Embryonic facial prominence (tissue), 1 donor: ENCODE results near the gene SPPL3.
"Not testable (repeated sequence)": the region's sequence is repeated elsewhere in the genome, so short reads cannot be mapped to it uniquely, and the experiment has no call there.

Experiments used
- DNase-seq: peaks from one replicate; pipeline ENCODE4 v3.0.0-alpha.2; 2016; ENCODE audit errors: extremely low spot score

The SPPL3 gene, protein sequence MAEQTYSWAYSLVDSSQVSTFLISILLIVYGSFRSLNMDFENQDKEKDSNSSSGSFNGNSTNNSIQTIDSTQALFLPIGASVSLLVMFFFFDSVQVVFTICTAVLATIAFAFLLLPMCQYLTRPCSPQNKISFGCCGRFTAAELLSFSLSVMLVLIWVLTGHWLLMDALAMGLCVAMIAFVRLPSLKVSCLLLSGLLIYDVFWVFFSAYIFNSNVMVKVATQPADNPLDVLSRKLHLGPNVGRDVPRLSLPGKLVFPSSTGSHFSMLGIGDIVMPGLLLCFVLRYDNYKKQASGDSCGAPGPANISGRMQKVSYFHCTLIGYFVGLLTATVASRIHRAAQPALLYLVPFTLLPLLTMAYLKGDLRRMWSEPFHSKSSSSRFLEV

DNA sequence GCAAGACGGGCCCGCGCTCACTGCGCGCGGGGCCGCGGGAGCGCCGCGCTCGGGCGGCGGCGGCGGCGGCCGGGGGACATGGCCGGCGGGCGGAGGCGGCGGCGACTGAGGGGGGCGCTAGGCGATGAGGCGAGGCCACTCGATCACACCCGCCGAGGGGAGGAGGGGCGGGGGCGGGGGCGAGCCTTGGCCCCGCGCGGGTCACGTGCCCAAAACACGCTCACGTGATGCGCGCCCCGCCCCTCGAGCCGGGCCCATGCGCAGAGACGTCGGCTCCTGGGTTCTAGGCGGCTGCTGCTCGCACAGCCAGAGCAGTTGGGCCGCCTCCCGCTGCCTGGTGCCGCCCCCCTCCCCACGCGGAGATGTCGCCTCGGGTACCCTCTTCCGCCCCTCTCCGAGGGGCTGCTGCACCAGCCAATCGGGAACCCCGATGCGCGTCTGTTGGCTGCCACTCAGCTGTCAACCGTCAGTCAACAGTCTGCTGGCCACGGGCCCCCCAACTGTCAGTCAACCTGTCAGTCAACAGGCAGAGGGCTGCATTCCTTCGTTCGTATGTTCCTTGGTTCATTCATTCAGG lies at the start of gene SPPL3:
Gene SPPL3 (minus strand): TSS at position 162 of the 577 bp plus-strand sequence. CDS start 491 bp downstream, outside the sequence.
- DNase-seq: peak; percentile 72

DNA sequence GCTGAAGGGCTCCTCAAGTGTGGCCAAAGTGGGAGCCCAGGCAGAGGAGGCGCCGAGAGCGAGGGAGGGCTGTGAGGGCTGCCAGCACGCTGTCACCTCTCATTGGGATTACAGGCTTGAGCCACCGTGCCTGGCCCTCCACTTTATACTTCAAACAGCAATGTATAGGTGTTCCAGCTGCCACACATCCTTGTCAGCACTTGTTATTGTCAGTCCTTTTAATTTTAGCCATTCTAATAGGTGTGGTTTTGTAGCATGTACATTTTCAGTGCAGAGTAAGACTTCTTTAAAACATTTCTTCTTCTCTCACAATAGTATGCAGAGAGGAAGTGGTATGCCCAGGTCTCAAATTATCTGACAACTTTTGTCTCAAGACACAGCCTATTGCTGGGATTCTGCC lies 46.6 kb upstream of the SPPL3 start:
- DNase-seq: no peak

DNA sequence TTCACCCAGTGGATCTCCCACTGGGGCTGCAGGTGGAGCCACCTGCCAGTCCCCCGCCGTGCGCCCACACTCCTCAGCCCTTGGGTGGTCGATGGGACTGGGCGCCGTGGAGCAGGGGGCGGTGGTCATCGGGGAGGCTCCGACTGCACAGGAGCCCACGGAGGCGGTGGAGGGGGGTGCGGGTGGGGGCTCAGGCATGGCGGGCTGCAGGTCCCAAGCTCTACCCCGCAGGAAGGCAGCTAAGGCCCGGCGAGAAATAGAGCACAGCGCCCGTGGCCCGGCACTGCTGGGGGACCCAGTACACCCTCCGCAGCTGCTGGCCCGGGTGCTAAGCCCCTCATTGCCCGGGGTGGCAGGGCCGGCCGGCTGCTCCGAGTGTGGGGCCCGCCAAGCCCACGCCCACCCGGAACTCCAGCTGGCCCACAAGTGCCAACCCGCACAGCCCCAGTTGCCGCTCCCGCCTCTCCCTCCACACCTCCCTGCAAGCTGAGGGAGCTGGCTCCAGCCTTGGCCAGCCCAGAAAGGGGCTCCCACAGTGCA lies 46.2 kb upstream of the SPPL3 start:
- not testable (repeated sequence) for DNase-seq

DNA sequence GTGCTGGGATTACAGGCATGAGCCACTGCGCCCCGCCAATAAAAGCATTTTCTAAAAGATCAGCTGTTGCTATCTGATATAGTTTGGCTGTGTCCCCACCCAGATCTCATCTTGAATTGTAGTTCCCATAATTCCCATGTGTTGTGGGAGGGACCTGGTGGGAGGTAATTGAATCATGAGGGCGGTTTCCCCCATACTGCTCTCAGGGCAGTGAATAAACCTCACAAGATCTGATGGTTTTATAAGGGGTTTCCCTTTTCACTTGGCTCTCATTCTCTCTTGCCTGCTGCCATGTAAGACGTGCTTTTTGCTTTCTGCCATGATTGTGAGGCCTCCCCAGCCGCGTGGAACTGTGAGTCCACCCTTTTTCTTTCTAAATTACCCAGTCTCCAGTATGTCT lies 41.4 kb upstream of the SPPL3 start:
- DNase-seq: not testable (repeated sequence)

DNA sequence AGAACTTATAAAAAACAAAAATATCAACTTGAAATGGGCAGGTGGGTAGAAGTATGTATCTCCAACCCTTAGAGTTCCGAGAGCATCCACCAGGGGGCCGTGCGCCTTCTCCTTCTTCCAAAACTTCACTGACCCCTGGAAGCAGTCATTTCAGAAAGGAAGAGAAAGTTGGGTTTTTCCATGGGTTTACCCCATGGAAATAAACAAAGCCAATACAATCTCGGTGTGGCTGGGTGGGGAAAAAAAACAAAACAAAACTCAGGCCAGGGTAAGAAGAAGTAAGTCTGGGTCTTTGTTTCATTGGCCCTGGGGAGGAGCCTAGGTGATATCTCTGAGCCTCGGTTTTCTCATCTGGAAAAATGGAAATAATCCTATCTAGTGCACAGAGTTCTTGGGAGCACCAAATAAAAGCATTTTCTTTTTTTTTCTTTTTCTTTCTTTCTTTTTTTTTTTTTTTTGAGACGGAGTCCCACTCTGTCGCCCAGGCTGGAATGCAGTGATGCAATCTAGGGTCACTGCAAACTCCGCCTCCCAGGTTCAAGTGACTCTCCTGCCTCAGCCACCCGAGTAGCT lies 40.6 kb upstream of the SPPL3 start:
- DNase-seq: no peak

DNA sequence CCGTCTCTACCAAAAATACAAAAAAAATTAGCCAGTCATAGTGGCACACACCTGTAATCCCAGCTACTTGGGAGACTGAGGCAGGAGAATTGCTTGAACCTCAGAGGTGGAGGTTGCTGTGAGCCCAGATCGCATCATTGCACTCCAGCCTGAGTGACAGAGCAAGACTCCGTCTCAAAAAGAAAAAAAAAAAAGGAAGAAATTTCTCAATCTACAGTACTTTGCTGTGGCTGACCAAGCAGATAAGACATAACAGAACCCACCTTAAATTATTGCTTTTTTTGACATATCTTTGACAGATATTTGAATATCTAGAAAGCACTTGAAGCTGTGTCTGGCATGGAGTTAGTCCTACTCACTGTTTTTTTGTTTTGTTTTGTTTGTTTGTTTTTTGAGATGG lies 39.3 kb upstream of the SPPL3 start:
- no peak for DNase-seq

DNA sequence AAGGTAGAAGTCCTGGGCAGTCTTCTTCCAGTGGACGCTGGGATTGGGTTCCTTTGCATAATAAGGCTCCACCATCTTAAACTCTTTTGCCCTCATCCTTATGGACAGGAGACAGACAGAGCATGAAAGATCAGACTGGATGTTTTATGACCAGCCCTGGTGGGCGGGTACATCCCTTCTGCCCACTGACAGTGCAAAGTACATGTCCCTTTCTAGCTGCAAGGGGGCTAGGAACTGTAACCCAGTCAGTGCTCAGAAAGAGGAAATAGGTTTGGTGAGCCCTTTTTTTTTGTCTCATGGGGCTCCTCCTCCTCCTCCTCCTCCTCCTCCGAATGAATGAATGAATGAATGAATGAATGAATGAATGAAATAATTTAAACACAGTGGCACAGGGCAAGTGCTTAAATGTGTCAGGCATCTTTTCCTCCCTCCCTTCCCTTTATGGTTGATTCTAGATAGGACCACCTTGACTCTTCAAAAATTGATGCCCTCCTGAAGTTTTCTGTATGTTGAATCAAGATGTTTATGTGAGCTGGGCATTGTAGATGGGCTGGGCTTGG lies 37.8 kb upstream of the SPPL3 start:
- DNase-seq: no peak

DNA sequence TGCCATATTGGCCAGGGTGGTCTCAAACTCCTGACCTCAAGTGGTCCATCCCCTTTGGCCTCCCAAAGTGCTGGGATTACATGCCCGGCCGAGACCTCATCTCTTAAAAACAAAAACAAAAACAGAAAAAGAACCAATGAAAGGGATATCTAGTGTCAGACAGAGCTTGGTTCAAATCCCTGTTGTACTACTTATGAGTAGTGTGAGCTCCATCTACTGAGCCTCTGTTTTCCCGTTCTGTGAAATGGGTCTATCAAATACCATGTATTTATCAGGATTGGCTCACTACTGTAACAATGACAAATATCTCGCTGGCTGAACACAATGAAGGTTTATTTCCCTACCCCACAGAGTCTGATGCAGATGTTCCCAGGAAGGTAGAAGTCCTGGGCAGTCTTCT lies 37.3 kb upstream of the SPPL3 start:
- DNase-seq: no peak

DNA sequence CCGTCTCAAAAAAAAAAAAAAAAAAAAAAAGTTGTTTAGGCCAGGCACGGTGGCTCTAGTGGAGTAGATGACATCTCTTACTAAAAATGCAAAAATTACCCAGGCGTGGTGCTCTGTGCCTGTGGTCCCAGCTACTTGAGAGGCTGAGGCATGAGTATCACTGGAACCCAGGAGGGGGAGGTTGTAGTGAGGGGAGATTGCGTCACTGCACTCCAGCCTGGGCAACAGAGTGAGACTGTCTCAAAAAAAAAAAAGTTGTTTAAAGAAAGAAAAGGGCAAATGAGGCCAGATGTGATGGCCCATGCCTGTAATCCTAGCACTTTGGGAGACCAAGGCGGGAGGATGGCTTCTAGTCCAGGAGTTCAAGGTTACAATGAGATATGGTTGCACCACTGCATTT lies 36.6 kb upstream of the SPPL3 start:
- no peak for DNase-seq

DNA sequence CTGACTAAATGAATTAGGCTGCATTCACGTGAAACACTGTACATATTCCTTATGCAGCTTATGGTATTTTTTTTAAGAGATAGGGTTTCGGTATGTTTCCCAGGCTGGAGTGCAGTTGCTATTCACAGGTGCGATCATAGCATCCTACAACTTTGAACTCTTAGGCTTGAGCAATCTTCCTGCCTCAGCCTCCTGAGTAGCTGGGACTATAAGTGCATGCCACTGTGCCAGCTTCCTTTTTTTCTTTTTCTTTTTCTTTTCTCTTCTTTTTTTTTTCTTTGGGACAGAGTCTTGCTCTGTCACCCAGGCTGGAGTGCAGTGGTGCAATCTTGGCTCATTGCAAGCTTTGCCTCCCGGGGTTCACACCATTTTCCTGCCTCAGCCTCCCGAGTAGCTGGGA lies 35.8 kb upstream of the SPPL3 start:
- no peak for DNase-seq

DNA sequence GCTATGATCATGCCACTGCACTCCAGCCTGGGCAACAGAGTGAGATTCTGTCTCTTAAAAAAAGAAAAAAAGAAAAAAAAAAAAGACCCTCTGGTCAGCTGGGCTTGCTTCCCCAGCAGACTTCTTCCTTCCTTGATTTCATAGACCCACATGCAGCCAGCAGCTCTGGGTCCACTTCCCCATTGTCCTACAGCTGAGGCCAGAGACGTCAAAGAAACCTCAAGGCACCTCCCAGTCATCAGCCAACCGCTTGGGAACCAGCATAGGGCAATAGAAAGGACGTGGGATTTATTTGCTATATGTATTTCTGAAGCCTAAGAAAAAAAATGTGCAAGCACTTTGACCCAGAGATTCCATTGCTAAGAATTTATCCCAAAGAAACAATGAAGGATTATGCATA lies 35.4 kb upstream of the SPPL3 start:
- no peak for DNase-seq

DNA sequence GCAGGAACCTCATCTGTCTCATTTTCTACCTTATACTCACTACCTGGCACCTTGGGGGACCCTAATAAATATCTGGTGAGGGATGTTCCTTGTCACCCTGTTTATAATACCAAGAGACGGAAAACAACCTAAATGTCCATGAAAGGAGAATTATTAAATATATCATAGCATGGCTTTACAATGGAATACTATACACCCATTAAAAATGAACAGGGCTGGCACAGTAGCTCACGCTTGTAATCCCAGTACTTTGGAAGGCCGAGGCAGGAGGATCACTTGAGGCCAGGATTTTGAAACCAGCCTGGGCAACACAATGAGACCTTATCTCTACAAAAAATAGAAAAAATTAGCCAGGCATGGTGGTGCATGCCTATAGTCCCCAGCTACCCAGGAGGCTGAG lies 34.3 kb upstream of the SPPL3 start:
- DNase-seq: no peak

DNA sequence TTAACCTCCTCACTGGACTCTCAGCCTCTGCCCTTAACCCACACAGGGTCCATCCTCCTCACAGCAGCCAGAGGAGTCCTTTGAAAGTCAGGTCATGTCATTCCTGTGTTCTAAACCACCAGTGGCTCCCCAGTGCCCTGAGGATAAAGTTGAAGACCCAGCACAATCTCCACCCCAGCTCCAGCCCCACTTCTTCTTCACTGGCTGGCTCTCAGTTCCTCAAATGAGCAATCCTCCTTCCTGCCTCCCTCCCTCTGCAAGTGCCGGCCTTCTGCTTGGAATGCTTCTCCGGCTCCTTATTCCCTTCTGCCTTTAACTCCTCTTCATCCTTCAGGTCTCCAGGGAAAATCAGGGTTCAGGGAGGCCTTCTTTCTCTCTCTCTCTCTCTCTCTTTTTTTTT lies 32.0 kb upstream of the SPPL3 start:
- DNase-seq: no peak

DNA sequence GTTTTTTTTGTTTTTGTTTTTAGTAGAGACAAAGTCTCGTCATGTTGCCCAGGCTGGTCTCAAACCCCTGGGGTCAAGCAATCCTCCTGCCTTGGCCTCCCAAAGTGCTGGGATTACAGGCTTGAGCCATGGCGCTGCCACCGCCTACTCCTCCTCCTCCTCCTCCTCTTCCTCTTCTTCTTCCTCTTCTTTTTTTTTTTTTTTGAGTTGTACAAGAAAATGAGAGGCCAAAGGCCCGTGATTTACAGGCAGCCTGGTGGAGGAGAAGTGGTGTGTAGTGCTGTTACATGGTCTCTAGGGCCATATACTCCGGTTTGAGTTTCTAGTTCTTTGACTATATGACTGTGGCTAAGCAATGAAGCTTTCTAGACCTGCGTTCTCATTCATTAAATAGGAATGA lies 29.6 kb upstream of the SPPL3 start:
- DNase-seq: no peak

DNA sequence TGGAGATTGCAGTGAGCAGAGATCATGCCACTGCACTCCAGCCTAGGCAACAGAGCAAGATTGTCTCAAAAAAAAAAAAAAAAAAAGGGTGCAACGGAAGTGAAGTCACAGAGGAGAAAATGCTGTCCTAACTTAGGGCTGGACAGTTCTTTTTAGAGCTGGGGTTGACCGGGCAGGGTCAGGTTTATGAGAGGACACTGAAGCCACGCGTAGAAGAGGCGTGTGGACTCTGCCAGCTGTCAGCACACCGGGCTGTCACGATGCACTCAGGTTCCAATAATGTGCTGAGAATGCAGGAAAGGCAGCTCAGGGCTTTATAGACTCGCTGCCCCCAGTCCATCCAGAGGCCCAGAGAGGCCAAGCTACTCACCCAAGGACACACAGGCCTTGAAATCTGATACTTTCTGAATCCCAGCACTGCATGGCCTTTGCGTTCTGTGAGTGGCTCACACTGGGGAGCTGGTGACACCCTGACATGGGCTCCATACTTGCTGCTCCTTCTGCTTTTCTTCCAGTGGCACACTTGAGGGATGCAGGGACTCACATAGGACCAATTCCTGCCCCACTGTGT lies 28.9 kb upstream of the SPPL3 start:
- DNase-seq: no peak

DNA sequence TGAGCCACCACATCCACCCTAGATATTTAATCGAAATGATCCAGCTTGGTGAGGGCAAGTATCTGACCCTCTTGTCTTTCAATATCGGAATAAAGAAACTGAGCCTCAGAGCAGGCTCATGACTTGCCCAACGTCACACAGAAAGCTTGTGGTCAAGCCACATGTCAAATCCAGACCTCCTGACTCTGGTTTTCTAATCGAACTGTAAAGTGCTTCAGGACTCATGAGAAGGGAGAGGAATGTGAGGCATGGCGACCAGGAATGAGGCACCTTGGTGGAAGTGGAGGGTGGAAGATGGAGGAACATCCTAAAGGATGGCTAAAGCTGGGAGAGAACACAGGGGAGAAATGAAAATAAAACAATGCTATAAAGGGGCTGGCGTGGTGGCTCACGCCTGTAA lies 27.9 kb upstream of the SPPL3 start:
- no peak for DNase-seq

DNA sequence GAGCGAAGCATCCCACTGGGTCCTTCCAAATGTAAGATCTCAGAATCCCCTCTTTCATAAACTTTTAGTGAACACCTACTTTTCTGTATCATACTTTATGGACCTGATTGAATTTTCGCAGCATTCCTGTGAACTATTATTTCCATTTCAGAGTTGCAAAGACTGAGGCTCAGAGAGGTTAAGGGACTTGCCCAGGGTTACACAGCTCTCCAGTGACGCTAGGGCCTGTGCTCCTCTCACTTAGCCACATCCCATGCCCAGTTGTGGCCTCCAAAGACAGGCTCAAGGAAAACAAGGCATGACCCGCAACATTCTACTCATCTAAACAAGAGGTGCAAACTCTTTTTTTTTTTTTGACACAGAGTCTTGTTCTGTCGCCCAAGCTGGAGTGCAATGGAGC lies 25.9 kb upstream of the SPPL3 start:
- DNase-seq: no peak

DNA sequence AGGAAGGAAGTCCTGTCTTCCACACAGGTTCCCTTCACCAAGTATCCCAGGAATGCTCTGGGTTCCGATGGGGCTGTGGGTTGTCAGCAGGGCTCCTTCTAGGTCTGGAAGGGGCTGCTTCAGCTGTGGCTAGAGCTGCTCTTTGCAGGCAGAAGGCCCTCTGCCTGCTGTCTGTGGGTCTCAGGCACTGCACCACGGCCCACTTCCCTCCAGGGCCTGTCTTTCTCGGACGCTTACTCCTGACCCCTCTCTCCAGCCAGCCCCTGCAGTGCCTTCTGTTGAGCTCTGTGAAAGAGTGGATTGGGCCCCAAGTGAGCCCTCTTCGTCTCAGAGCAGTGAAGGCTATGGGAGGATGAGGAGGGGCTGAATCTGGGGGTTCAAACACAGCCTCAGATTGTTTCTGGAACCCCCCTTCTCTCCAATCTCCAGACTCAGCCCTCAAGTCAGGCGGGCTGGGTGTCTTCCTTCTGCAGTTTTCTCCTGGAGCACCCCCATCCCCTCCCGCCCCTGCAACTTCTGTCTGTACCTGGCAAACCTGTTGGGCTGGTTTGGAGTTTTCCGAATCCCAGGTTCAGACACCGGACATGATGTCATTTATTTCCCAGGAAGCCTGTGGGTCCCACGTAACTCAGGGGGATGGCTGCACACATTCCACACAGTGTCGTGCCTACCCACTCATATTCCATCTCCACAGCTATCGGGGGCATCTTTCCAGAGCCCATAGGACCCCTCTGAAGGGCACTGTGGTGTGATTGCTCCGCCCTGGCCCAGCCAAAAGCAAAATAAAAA lies 24.9 kb upstream of the SPPL3 start:
- DNase-seq: peak; percentile 20

DNA sequence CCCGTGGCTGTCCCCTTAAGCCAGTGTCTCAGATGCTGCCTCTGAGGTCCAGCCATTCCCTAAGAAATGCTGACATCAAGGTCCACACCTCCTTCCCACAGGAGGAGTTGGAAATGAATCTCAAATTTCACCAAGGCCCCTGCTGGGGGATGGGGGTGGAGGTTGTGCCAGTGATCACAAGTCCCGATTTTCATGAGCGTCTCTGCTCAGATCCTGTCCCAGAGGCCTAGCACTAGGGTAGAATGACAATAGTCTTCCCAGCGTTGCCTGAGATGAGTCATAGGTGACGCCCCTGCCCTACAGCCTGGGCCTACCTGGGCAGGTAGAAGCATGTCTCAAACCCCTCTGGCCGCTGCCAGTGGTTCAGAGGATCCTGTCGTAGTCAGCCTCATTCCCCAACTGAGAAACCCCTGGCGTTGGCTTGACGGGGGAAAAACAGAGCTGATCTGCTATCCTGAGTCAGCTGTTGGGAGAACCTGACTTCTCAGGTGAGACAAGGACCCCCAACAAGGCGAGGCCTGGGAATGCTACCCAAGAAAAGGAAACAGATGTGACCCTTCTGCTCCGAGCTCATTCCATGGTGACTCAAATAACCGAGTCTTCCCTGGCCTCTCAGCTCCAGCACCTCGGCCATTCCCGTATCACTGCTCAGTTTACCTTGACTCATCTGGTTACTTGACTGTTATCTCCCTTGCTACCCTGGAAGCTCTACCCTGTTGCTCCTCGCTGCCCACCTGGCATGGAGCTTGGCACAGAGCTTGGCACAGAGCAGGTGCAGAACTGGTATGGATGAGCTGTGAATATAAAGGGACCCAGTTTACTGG lies 21.8 kb upstream of the SPPL3 start:
- no peak for DNase-seq

DNA sequence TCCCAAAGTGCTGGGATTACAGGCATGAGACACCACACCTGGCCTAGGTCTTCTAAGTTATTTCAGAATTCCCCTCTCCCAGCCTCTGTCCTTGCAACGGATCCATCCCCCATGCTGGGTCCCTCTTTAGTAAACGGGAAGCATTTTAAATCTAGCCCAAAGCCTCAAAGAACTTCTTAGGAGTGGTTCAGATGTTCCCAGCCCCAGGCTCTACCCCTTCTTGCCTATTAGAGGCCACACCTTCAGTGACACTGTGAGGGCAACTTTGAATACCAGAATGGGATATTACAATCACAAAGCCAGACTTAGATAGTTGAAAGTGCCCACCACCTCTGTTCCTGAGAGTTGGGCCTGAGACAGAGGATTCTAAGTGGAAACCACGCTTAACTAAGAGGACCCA lies 18.1 kb upstream of the SPPL3 start:
- DNase-seq: no peak

DNA sequence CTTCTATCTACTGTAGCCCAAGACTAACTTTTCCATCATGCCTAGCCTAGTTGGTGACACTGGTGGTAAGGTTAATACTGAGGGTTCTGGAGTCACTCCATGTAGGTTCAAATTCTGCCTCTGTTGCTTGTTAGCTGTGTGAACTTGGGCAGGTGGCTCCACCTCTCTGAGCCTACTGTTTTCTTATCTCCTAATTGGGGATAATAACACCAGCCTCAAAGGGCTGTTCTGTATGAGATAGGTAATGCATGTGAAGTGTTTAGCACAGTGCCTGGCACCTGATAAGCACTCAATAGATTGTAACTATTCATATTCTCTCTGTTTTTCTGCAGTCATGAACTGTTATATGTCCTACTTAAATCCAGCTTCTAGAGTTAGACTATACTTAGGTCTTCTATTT lies 17.5 kb upstream of the SPPL3 start:
- no peak for DNase-seq
